ENCODE results near the gene TADA1. TPM values are rescaled to one million over a fixed set of nuclear protein-coding genes. Genes with fewer than 3 reads are reported as not detected.

Gene TADA1
- total RNA-seq, 1 donor from 2014 or later = 15.3 TPM

- H3K27me3 Mint-ChIP-seq (ENCODE audit: low read depth) = no peaks in the 10 kb centered on the region
- intact Hi-C loops (cut with micrococcal nuclease) = no loop called here
- no peaks in the 10 kb centered on the region for H3K9me3 Mint-ChIP-seq
- DNase-seq (ENCODE audit: low spot score) = no peak
- peaks cover 8% of the 10 kb centered on the region for H3K4me1 Mint-ChIP-seq (ENCODE audit: low read depth)
- no peak overlapping the region for H3K4me3 Mint-ChIP-seq (ENCODE audit: low read depth)
- H3K27ac Mint-ChIP-seq = no peak overlapping the region
- peaks cover 83% of the 10 kb centered on the region for H3K36me3 Mint-ChIP-seq (ENCODE audit: low read depth)
Measured at GRCh38 chr1:166857995-166858394, 18.1 kb downstream of the TADA1 start.

GRCh38 chr1:166855558-166855957 lies 20.5 kb downstream of the TADA1 start:
- no peak for DNase-seq (ENCODE audit: low spot score)
- H3K36me3 Mint-ChIP-seq (ENCODE audit: low read depth) = peaks cover 82% of the 10 kb centered on the region
- no peak overlapping the region for H3K27ac Mint-ChIP-seq
- intact Hi-C loops (cut with micrococcal nuclease) = no loop called here
- H3K4me1 Mint-ChIP-seq (ENCODE audit: low read depth) = peaks cover 15% of the 10 kb centered on the region
- H3K27me3 Mint-ChIP-seq (ENCODE audit: low read depth) = no peaks in the 10 kb centered on the region
- H3K4me3 Mint-ChIP-seq (ENCODE audit: low read depth) = no peak overlapping the region
- H3K9me3 Mint-ChIP-seq = no peaks in the 10 kb centered on the region

- Mint-ChIP-seq H3K27ac (no peak overlapping the region), H3K36me3 (ENCODE audit: low read depth) (peaks cover 88% of the 10 kb centered on the region), H3K4me1 (ENCODE audit: low read depth) (peaks cover 13% of the 10 kb centered on the region), H3K4me3 (ENCODE audit: low read depth) (no peak overlapping the region), H3K27me3 (ENCODE audit: low read depth) (no peaks in the 10 kb centered on the region), H3K9me3 (no peaks in the 10 kb centered on the region)
- intact Hi-C loops (cut with micrococcal nuclease) = no loop called here
- no peak for DNase-seq (ENCODE audit: low spot score)
Measured at GRCh38 chr1:166852918-166853317, 23.1 kb downstream of the TADA1 start.

- Mint-ChIP-seq H3K27me3 (ENCODE audit: low read depth) (no peaks in the 10 kb centered on the region), H3K27ac (no peak overlapping the region), H3K9me3 (no peaks in the 10 kb centered on the region), H3K4me1 (ENCODE audit: low read depth) (peaks cover 28% of the 10 kb centered on the region), H3K36me3 (ENCODE audit: low read depth) (peaks cover 92% of the 10 kb centered on the region), H3K4me3 (ENCODE audit: low read depth) (no peak overlapping the region)
- DNase-seq (ENCODE audit: low spot score) = no peak
- intact Hi-C loops (cut with micrococcal nuclease) = no loop called here
Measured at GRCh38 chr1:166849135-166849534, 26.9 kb downstream of the TADA1 start.

- H3K4me3 Mint-ChIP-seq (ENCODE audit: low read depth) = no peak overlapping the region
- intact Hi-C loops (cut with micrococcal nuclease) = no loop called here
- H3K9me3 Mint-ChIP-seq = no peaks in the 10 kb centered on the region
- H3K36me3 Mint-ChIP-seq (ENCODE audit: low read depth) = peaks cover 92% of the 10 kb centered on the region
- H3K4me1 Mint-ChIP-seq (ENCODE audit: low read depth) = peaks cover 36% of the 10 kb centered on the region
- DNase-seq (ENCODE audit: low spot score) = no peak
- H3K27ac Mint-ChIP-seq = no peak overlapping the region
- H3K27me3 Mint-ChIP-seq (ENCODE audit: low read depth) = no peaks in the 10 kb centered on the region
Measured at GRCh38 chr1:166848193-166848592, 27.9 kb downstream of the TADA1 start.

GRCh38 chr1:166844791-166845190 lies 31.3 kb downstream of the TADA1 start:
- intact Hi-C loops (cut with micrococcal nuclease) = no loop called here
- Mint-ChIP-seq H3K27me3 (ENCODE audit: low read depth) (no peaks in the 10 kb centered on the region), H3K36me3 (ENCODE audit: low read depth) (peaks cover 94% of the 10 kb centered on the region), H3K27ac (no peak overlapping the region), H3K9me3 (no peaks in the 10 kb centered on the region), H3K4me3 (ENCODE audit: low read depth) (no peak overlapping the region), H3K4me1 (ENCODE audit: low read depth) (peaks cover 50% of the 10 kb centered on the region)
- DNase-seq (ENCODE audit: low spot score) = no peak

GRCh38 chr1:166843769-166844596 lies 32.1 kb downstream of the TADA1 start:
- Mint-ChIP-seq H3K4me1 (ENCODE audit: low read depth) (peaks cover 51% of the 10 kb centered on the region), H3K9me3 (no peaks in the 10 kb centered on the region), H3K36me3 (ENCODE audit: low read depth) (peaks cover 86% of the 10 kb centered on the region), H3K27me3 (ENCODE audit: low read depth) (no peaks in the 10 kb centered on the region), H3K27ac (no peak overlapping the region), H3K4me3 (ENCODE audit: low read depth) (no peak overlapping the region)
- intact Hi-C loops (cut with micrococcal nuclease) = no loop called here
- DNase-seq (ENCODE audit: low spot score) = no peak

GRCh38 chr1:166843322-166843721 lies 32.7 kb downstream of the TADA1 start:
- Mint-ChIP-seq H3K27me3 (ENCODE audit: low read depth) (no peaks in the 10 kb centered on the region), H3K4me1 (ENCODE audit: low read depth) (peaks cover 58% of the 10 kb centered on the region), H3K9me3 (no peaks in the 10 kb centered on the region), H3K27ac (no peak overlapping the region), H3K4me3 (ENCODE audit: low read depth) (no peak overlapping the region), H3K36me3 (ENCODE audit: low read depth) (peaks cover 79% of the 10 kb centered on the region)
- intact Hi-C loops (cut with micrococcal nuclease) = no loop called here
- no peak for DNase-seq (ENCODE audit: low spot score)

- peak overlapping the region; percentile 73 for H3K27ac Mint-ChIP-seq
- DNase-seq (ENCODE audit: low spot score) = no peak
- intact Hi-C loops (cut with micrococcal nuclease) = no loop called here
- H3K9me3 Mint-ChIP-seq = no peaks in the 10 kb centered on the region
- H3K4me1 Mint-ChIP-seq (ENCODE audit: low read depth) = peaks cover 59% of the 10 kb centered on the region
- peak overlapping the region; percentile 84 for H3K4me3 Mint-ChIP-seq (ENCODE audit: low read depth)
- H3K27me3 Mint-ChIP-seq (ENCODE audit: low read depth) = peaks cover 3% of the 10 kb centered on the region
- peaks cover 57% of the 10 kb centered on the region for H3K36me3 Mint-ChIP-seq (ENCODE audit: low read depth)
Measured at GRCh38 chr1:166840309-166841274, 35.5 kb downstream of the TADA1 start.

- Mint-ChIP-seq H3K4me1 (ENCODE audit: low read depth) (peaks cover 58% of the 10 kb centered on the region), H3K9me3 (no peaks in the 10 kb centered on the region), H3K4me3 (ENCODE audit: low read depth) (peak overlapping the region; percentile 84), H3K36me3 (ENCODE audit: low read depth) (peaks cover 49% of the 10 kb centered on the region), H3K27ac (peak overlapping the region; percentile 73), H3K27me3 (ENCODE audit: low read depth) (peaks cover 3% of the 10 kb centered on the region)
- intact Hi-C loops (cut with micrococcal nuclease) = loop anchor here (1.0 kb wide), 2 partner anchors 37 to 381 kb away; partner anchors contain the start of genes POU2F1 and TADA1
- DNase-seq (ENCODE audit: low spot score) = peak; percentile 38
Measured at GRCh38 chr1:166839600-166840308, 36.3 kb downstream of the TADA1 start.

GRCh38 chr1:166838766-166839599 lies 37.1 kb downstream of the TADA1 start, which contains the start of gene POGK:
Gene POGK, plus strand, starts transcription at chr1:166839475. Its CDS starts 1,482 bp downstream, at chr1:166840957.
- Mint-ChIP-seq H3K27me3 (ENCODE audit: low read depth) (peaks cover 9% of the 10 kb centered on the region), H3K4me3 (ENCODE audit: low read depth) (peak within 1 kb of the TSS; percentile 94), H3K27ac (peak within 1 kb of the TSS; percentile 97), H3K4me1 (ENCODE audit: low read depth) (peaks cover 52% of the 10 kb centered on the region), H3K9me3 (no peaks in the 10 kb centered on the region), H3K36me3 (ENCODE audit: low read depth) (peaks cover 41% of the 10 kb centered on the region)
- DNase-seq (ENCODE audit: low spot score) = peak; percentile 84
- intact Hi-C loops (cut with micrococcal nuclease) = loop anchor here (1.0 kb wide), 2 partner anchors 37 to 381 kb away; partner anchors contain the start of genes POU2F1 and TADA1

Data from activated T-helper 2 cell treated with anti-CD3 and anti-CD28 coated beads, Interferon-gamma antibody, Interleukin-2, Interleukin-4, amounts not matched to agents 10 μg/mL and 5 μg/mL and 100 μg/mL, durations not matched to agents 14 hours and 24 hours and 36 hours (primary cell).